Astrocyte (in vitro differentiated cells and primary cell): ENCODE results near the gene ANKRD24.

Experiments used
- EZH2 ChIP-seq: IDR thresholded peaks from 2 replicates; pipeline ENCODE4 v1.6.1; 2012; ENCODE audit warnings: mild to moderate bottlenecking, low read length, inconsistent platforms; ENCODE audit not compliant: insufficient read depth
- TF ChIP-seq, protein P1 (sequence below): IDR thresholded peaks from 2 replicates; pipeline ENCODE4 v1.5.1; 2011; ENCODE audit warnings: low read depth, mild to moderate bottlenecking, inconsistent platforms, low read length, moderate library complexity; ENCODE audit not compliant: insufficient read depth

DNA sequence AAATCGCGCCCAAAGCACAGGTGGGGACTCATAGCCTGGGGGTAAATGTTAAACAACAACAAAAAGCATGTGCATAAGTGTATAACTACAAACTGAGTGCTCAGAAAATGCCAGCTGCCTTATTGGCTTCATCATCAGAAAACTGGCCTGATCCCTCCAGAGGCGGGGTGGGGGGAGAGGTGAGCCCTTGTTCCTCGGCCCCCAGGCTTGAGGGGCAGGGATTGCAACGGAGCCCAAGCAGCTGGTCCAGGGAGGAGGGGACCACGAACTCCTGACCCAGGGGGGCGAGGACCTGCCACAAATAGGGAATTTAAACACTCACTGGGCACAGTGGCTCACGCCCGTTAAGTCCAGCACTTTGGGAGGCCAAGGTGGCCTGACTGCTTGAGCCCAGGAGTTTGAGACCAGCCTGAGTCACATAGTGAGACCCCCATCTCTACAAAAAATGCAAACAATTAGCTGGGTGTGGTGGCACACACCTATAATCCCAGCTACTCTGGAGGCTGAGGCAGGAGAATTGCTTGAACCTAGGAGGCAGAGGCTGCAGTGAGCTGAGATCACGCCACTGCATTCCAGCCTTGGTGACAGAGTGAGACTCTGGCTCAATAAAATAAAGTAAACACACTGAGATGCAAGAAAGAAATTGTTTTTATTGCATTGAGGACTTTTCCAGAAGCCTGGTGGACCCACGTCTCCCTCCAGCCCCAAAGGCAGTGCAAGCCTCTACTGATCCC is 8.8 kb upstream of the ANKRD24 start:
- TF ChIP-seq, protein P1, sequence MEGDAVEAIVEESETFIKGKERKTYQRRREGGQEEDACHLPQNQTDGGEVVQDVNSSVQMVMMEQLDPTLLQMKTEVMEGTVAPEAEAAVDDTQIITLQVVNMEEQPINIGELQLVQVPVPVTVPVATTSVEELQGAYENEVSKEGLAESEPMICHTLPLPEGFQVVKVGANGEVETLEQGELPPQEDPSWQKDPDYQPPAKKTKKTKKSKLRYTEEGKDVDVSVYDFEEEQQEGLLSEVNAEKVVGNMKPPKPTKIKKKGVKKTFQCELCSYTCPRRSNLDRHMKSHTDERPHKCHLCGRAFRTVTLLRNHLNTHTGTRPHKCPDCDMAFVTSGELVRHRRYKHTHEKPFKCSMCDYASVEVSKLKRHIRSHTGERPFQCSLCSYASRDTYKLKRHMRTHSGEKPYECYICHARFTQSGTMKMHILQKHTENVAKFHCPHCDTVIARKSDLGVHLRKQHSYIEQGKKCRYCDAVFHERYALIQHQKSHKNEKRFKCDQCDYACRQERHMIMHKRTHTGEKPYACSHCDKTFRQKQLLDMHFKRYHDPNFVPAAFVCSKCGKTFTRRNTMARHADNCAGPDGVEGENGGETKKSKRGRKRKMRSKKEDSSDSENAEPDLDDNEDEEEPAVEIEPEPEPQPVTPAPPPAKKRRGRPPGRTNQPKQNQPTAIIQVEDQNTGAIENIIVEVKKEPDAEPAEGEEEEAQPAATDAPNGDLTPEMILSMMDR = no peak
- no peak for TF ChIP-seq EZH2
